Neural progenitor cell (in vitro differentiated cells): ENCODE measurements around the gene LMF1. TPM values are rescaled to one million over a fixed set of nuclear protein-coding genes. Genes with fewer than 3 reads are reported as not detected.

Experiments used
- DNase-seq: peaks from one replicate; pipeline ENCODE4 v3.0.0-alpha.2; 2016; ENCODE audit warnings: low spot score
- H2AFZ ChIP-seq: fragments of 200-600 bp; sonication (generic); replicated peaks from 2 replicates; pipeline ENCODE4 v1.6.1; 2016; ENCODE audit warnings: antibody characterized with exemption
- H3F3A ChIP-seq: fragments of 200-600 bp; sonication (generic); 2 replicates; pipeline ENCODE4 v1.6.1; 2016; ENCODE audit warnings: antibody characterized with exemption, low read depth
- H3K27ac ChIP-seq: fragments of 200-600 bp; sonication (generic); 2 replicates; pipeline ENCODE4 v1.5.1; 2016; ENCODE audit warnings: mild to moderate bottlenecking
- H3K27me3 ChIP-seq: fragments of 200-600 bp; sonication (generic); 2 replicates; pipeline ENCODE4 v1.6.1; 2016; ENCODE audit warnings: mild to moderate bottlenecking, moderate library complexity
- H3K36me3 ChIP-seq: fragments of 200-600 bp; sonication (generic); 2 replicates; pipeline ENCODE4 v1.5.1; 2016
- H3K4me1 ChIP-seq: fragments of 200-600 bp; sonication (generic); 2 replicates; pipeline ENCODE4 v1.6.1; 2016; ENCODE audit warnings: mixed run types
- H3K4me2 ChIP-seq: fragments of 200-600 bp; sonication (generic); 2 replicates; pipeline ENCODE4 v1.6.1; 2016
- H3K4me3 ChIP-seq: fragments of 200-600 bp; sonication (generic); 2 replicates; pipeline ENCODE4 v1.5.1; 2016
- H3K79me2 ChIP-seq: fragments of 200-600 bp; sonication (generic); 2 replicates; pipeline ENCODE4 v1.6.1; 2016; ENCODE audit warnings: low read depth
- H3K9ac ChIP-seq: fragments of 200-600 bp; sonication (generic); 2 replicates; pipeline ENCODE4 v1.6.1; 2016
- H3K9me3 ChIP-seq: fragments of 200-600 bp; sonication (generic); 2 replicates; pipeline ENCODE4 v1.5.1; 2016; ENCODE audit warnings: low read depth
- H4K20me1 ChIP-seq: fragments of 200-600 bp; sonication (generic); 2 replicates; pipeline ENCODE4 v1.6.1; 2016; ENCODE audit warnings: low read depth
- H3K27ac Mint-ChIP-seq: 3 replicates; pipeline ENCODE4 v1.8.0; 2021; ENCODE audit warnings: mixed read lengths
- H3K27me3 Mint-ChIP-seq: 2 replicates; pipeline ENCODE4 v1.8.0; 2022; ENCODE audit warnings: low read depth, mild to moderate bottlenecking, inconsistent platforms, moderate library complexity, mixed read lengths; ENCODE audit not compliant: insufficient read depth
- H3K36me3 Mint-ChIP-seq: 3 replicates; pipeline ENCODE4 v1.8.0; 2021; ENCODE audit warnings: mixed read lengths
- H3K4me1 Mint-ChIP-seq: 3 replicates; pipeline ENCODE4 v1.8.0; 2021; ENCODE audit warnings: mixed read lengths
- H3K4me3 Mint-ChIP-seq: 3 replicates; pipeline ENCODE4 v1.8.0; 2021; ENCODE audit warnings: mild to moderate bottlenecking, moderate library complexity, mixed read lengths
- H3K9me3 Mint-ChIP-seq: 3 replicates; pipeline ENCODE4 v1.8.0; 2020; ENCODE audit warnings: mixed read lengths
- CTCF ChIP-seq: fragments of 200-600 bp; sonication (generic); IDR thresholded peaks from 2 replicates; pipeline ENCODE4 v1.5.1; 2017; ENCODE audit warnings: antibody characterized with exemption, mild to moderate bottlenecking
- EZH2 ChIP-seq: fragments of 200-600 bp; sonication (generic); IDR thresholded peaks from 2 replicates; pipeline ENCODE4 v1.6.1; 2017; ENCODE audit warnings: antibody characterized with exemption, mild to moderate bottlenecking, moderate library complexity
- EZH2phosphoT487 ChIP-seq: fragments of 200-600 bp; sonication (generic); IDR thresholded peaks from 2 replicates; pipeline ENCODE4 v1.6.1; 2017; ENCODE audit warnings: antibody characterized with exemption
- total RNA-seq: library from RNA; depleted of rRNA; stranded (reverse); fragments of >200 nt; gene quantifications from 2 replicates; pipeline ENCODE4 v1.2.3, GENCODE V29; 2015; ENCODE audit warnings: low replicate concordance

LMF1 gene
- total RNA-seq, 1 donor from 2014 or later = 3.4 TPM

GRCh38 chr16:995087-995486 is 24.3 kb upstream of the LMF1 start:
- no peak overlapping the region for H3K27ac ChIP-seq
- DNase-seq = peak; percentile 50
- peaks cover 21% of the 10 kb centered on the region for H3K27me3 ChIP-seq
- no peak for TF ChIP-seq CTCF
- TF ChIP-seq EZH2 = no peak
- peaks cover 10% of the 10 kb centered on the region for H3K4me1 ChIP-seq
- peaks cover 7% of the 10 kb centered on the region for H3K9me3 ChIP-seq
- no peak overlapping the region for H3K4me2 ChIP-seq
- H3K4me3 Mint-ChIP-seq = no peak overlapping the region
- no peaks in the 10 kb centered on the region for H4K20me1 ChIP-seq
- H3K36me3 Mint-ChIP-seq = no peaks in the 10 kb centered on the region
- no peaks in the 10 kb centered on the region for H3K79me2 ChIP-seq
- no peaks in the 10 kb centered on the region for H3K36me3 ChIP-seq
- H3K9ac ChIP-seq = no peak overlapping the region
- H3K9me3 Mint-ChIP-seq = peaks cover 4% of the 10 kb centered on the region
- peaks cover 20% of the 10 kb centered on the region for H3K27me3 Mint-ChIP-seq
- no peak overlapping the region for H3K4me3 ChIP-seq
- no peak overlapping the region for H2AFZ ChIP-seq
- peaks cover 33% of the 10 kb centered on the region for H3K4me1 Mint-ChIP-seq
- no peaks in the 10 kb centered on the region for H3F3A ChIP-seq
- H3K27ac Mint-ChIP-seq = peak overlapping the region; percentile 72

GRCh38 chr16:993731-994130 is 22.9 kb upstream of the LMF1 start:
- peaks cover 4% of the 10 kb centered on the region for H3K9me3 Mint-ChIP-seq
- H3K4me3 Mint-ChIP-seq = no peak overlapping the region
- peaks cover 21% of the 10 kb centered on the region for H3K27me3 ChIP-seq
- H3K36me3 Mint-ChIP-seq = no peaks in the 10 kb centered on the region
- H3K27me3 Mint-ChIP-seq = peaks cover 18% of the 10 kb centered on the region
- no peaks in the 10 kb centered on the region for H4K20me1 ChIP-seq
- no peak overlapping the region for H3K9ac ChIP-seq
- no peak overlapping the region for H3K4me2 ChIP-seq
- H3K9me3 ChIP-seq = peaks cover 7% of the 10 kb centered on the region
- TF ChIP-seq CTCF = no peak
- no peak for TF ChIP-seq EZH2
- no peak for TF ChIP-seq EZH2phosphoT487
- H3K27ac ChIP-seq = no peak overlapping the region
- no peak overlapping the region for H2AFZ ChIP-seq
- no peak overlapping the region for H3K27ac Mint-ChIP-seq
- H3K4me1 Mint-ChIP-seq = peaks cover 34% of the 10 kb centered on the region
- H3K4me1 ChIP-seq = peaks cover 10% of the 10 kb centered on the region
- H3K79me2 ChIP-seq = no peaks in the 10 kb centered on the region
- H3K4me3 ChIP-seq = no peak overlapping the region
- no peak for DNase-seq
- H3F3A ChIP-seq = no peaks in the 10 kb centered on the region
- H3K36me3 ChIP-seq = no peaks in the 10 kb centered on the region

- Histone ChIP-seq H3K27ac (no peak overlapping the region), H3K4me2 (no peak overlapping the region), H3K4me3 (no peak overlapping the region), H4K20me1 (no peaks in the 10 kb centered on the region), H3K9ac (no peak overlapping the region), H3K9me3 (peaks cover 7% of the 10 kb centered on the region), H2AFZ (no peak overlapping the region), H3K4me1 (peaks cover under 1% of the 10 kb centered on the region), H3K27me3 (peaks cover 10% of the 10 kb centered on the region), H3K79me2 (no peaks in the 10 kb centered on the region), H3F3A (no peaks in the 10 kb centered on the region), H3K36me3 (no peaks in the 10 kb centered on the region)
- H3K27ac Mint-ChIP-seq = no peak overlapping the region
- no peak for DNase-seq
- TF ChIP-seq EZH2 (no peak), EZH2phosphoT487 (no peak), CTCF (no peak)
- H3K27me3 Mint-ChIP-seq = peaks cover 18% of the 10 kb centered on the region
- peaks cover 24% of the 10 kb centered on the region for H3K4me1 Mint-ChIP-seq
- H3K36me3 Mint-ChIP-seq = no peaks in the 10 kb centered on the region
- peaks cover 4% of the 10 kb centered on the region for H3K9me3 Mint-ChIP-seq
- no peak overlapping the region for H3K4me3 Mint-ChIP-seq
Observed at GRCh38 chr16:991773-992172, 21.0 kb upstream of the LMF1 start.
